Ectodermal cell (in vitro differentiated cells): Measurements from ENCODE around the gene DDX20.
"Not testable (repeated sequence)": the region's sequence is repeated elsewhere in the genome, so short reads cannot be mapped to it uniquely, and the experiment has no call there.

Experiments used
- H3K27ac ChIP-seq: 2 replicates; pipeline ENCODE4 v1.7.0; 2013; ENCODE audit warnings: mild to moderate bottlenecking, low read depth, low read length; ENCODE audit not compliant: insufficient read depth, poor library complexity, severe bottlenecking
- H3K27me3 ChIP-seq: 2 replicates; pipeline ENCODE4 v1.7.0; 2013; ENCODE audit warnings: mild to moderate bottlenecking, low read length; ENCODE audit not compliant: insufficient read depth, control insufficient read depth, poor library complexity, severe bottlenecking
- H3K36me3 ChIP-seq: one replicate; pipeline ENCODE4 v1.7.0; 2013; ENCODE audit warnings: low read length; ENCODE audit not compliant: control insufficient read depth, insufficient read depth
- H3K4me1 ChIP-seq: one replicate; pipeline ENCODE4 v1.7.0; 2013; ENCODE audit warnings: low read length; ENCODE audit not compliant: control insufficient read depth, insufficient read depth
- H3K4me3 ChIP-seq: 2 replicates; pipeline ENCODE4 v1.7.0; 2013; ENCODE audit warnings: low read depth, low read length, control low read depth; ENCODE audit not compliant: insufficient read depth
- H3K9me3 ChIP-seq: 2 replicates; pipeline ENCODE4 v1.7.0; 2013; ENCODE audit warnings: mild to moderate bottlenecking, low read length, moderate library complexity; ENCODE audit not compliant: control insufficient read depth
- WGBS, 2 experiments: methylation state at CpG; one replicate each; pipeline ENCODE4 v1.1.7; 2013; ENCODE audit warnings: missing lambda C conversion rate in 2 of 2; 5-methylcytosine and 5-hydroxymethylcytosine counted together

The DDX20 gene

DNA sequence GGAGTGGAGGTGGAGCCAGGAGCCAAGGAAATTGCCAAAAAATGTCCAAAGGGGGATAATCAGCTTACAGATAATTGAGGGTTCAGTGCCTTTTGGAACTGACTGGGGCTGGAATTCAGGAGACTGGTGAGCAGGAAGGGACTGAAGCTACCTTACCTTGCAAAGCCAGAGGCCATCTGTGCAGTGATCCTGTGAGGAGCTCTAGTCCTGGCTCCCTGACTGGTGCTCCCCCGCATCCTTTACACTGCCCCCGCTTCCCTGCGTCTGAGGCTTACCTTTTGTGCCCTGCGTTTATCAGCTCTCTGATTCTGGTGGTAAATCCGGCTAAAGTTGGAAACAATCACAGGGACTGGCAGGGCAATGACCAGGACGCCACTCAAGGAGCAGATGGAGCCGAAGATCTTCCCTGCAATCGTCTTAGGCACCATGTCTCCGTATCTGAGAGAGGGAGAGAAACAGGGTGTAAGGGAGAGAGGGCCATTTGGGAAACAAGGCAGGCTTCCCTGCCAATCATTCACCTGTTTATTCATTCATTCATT, 31.0 kb downstream of the DDX20 start:
- WGBS, 2 experiments, result 88% methylated on average over 9 of the region's 9 CpGs
- Histone ChIP-seq H3K4me1 (no peaks in the 10 kb centered on the region), H3K4me3 (no peak overlapping the region), H3K9me3 (no peaks in the 10 kb centered on the region), H3K36me3 (no peaks in the 10 kb centered on the region), H3K27me3 (no peaks in the 10 kb centered on the region), H3K27ac (no peak overlapping the region)

DNA sequence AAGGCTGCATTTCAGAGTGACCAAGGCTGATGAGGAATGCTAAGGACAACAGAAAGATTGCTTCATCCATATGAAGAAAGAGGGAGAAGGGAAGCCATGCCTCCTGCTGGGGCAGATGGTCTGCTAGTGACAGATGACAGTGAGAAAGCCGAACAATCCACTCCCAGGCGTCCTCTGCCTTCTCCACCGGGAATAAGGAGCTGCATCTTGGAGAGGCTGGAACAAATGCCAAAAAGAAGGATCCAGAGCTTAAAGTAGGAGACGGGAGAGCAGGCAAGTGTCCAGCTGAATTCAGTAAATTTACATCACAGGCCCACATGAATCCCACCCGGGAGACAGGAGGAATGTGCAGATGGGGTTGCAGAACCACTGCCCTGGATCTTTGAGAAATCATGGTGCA, 33.4 kb downstream of the DDX20 start:
- H3K4me3 ChIP-seq, result no peak overlapping the region
- H3K4me1 ChIP-seq, result no peaks in the 10 kb centered on the region
- WGBS, 2 experiments, result 82 to 83% methylated on average over 5 of the region's 5 CpGs
- H3K27ac ChIP-seq, result no peak overlapping the region
- H3K9me3 ChIP-seq, result no peaks in the 10 kb centered on the region
- no peaks in the 10 kb centered on the region for H3K27me3 ChIP-seq
- no peaks in the 10 kb centered on the region for H3K36me3 ChIP-seq

DNA sequence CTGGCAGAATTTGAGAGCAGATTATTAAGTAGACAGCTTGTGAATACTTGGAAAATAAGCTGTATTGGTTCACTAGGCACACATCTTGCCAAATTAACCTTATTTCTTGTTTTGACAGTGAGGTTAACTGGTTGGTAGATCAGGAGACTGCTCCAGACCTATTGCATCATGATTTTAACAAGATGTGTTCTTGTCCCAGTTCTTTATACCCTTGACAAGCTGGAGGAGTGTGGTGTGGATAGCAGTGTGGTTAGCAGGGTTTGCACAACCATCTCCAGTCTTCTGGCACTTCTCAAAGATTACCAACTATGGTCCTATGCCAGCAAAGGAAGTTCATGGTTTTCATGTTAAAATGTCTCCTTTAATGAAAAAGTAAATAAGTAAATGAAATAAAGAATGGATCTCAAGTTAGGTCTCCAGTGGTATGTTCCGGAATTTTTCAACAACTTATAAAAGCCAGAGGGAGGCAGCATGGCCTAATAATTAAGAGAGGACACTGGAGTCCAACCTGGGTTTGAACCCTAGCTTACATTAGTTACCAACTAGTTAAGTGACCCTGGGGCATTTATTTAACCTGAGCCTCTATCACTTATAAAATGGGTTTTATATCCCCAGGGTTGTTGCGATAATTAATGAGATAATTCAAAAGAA, 34.1 kb downstream of the DDX20 start:
- Histone ChIP-seq H3K36me3 (no peaks in the 10 kb centered on the region), H3K4me3 (no peak overlapping the region), H3K27ac (no peak overlapping the region), H3K4me1 (no peaks in the 10 kb centered on the region), H3K27me3 (no peaks in the 10 kb centered on the region), H3K9me3 (no peaks in the 10 kb centered on the region)
- 96 to 98% methylated on average over 1 to 2 of the region's 2 CpGs for WGBS, 2 experiments

GRCh38 chr1:111791776-111792175, 36.1 kb downstream of the DDX20 start:
- H3K27me3 ChIP-seq, result no peaks in the 10 kb centered on the region
- 87 to 92% methylated on average over 5 to 6 of the region's 6 CpGs for WGBS, 2 experiments
- H3K36me3 ChIP-seq, result no peaks in the 10 kb centered on the region
- H3K4me1 ChIP-seq, result no peaks in the 10 kb centered on the region
- no peak overlapping the region for H3K27ac ChIP-seq
- no peaks in the 10 kb centered on the region for H3K9me3 ChIP-seq
- H3K4me3 ChIP-seq, result no peak overlapping the region

- 73 to 74% methylated on average over 5 of the region's 5 CpGs for WGBS, 2 experiments
- Histone ChIP-seq H3K4me3 (no peak overlapping the region), H3K27ac (no peak overlapping the region), H3K9me3 (no peaks in the 10 kb centered on the region), H3K27me3 (no peaks in the 10 kb centered on the region), H3K36me3 (no peaks in the 10 kb centered on the region), H3K4me1 (no peaks in the 10 kb centered on the region)
Observed at GRCh38 chr1:111792249-111792648, 36.5 kb downstream of the DDX20 start.

DNA sequence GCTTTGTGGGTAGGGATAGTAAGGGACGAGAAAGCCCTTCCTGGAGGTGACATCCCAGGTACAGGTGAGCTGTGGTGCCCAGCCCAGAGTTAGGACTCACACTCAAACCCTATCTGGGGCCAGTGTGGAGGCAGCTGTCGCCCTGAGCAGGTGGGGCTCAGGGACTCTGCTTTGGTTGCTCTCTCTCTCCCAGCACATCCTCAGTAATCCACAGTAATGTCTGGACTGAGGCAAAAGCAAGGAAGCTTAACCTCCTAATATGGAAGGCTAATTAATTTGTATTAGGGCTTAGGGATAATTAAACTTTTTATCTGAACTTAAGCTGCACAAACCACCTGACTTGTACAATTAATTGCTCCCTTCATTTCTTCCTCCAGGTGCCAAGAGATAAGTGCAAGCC, 38.2 kb downstream of the DDX20 start:
- Histone ChIP-seq H3K27me3 (no peaks in the 10 kb centered on the region), H3K36me3 (no peaks in the 10 kb centered on the region), H3K27ac (no peak overlapping the region), H3K9me3 (no peaks in the 10 kb centered on the region), H3K4me3 (no peak overlapping the region), H3K4me1 (no peaks in the 10 kb centered on the region)
- 69 to 86% methylated on average over 2 of the region's 2 CpGs for WGBS, 2 experiments

GRCh38 chr1:111795401-111795800, 39.7 kb downstream of the DDX20 start:
- H3K4me1 ChIP-seq, result no peaks in the 10 kb centered on the region
- no peak overlapping the region for H3K27ac ChIP-seq
- H3K9me3 ChIP-seq, result no peaks in the 10 kb centered on the region
- no peaks in the 10 kb centered on the region for H3K27me3 ChIP-seq
- 85 to 87% methylated on average over 6 of the region's 6 CpGs for WGBS, 2 experiments
- H3K36me3 ChIP-seq, result no peaks in the 10 kb centered on the region
- H3K4me3 ChIP-seq, result no peak overlapping the region

DNA sequence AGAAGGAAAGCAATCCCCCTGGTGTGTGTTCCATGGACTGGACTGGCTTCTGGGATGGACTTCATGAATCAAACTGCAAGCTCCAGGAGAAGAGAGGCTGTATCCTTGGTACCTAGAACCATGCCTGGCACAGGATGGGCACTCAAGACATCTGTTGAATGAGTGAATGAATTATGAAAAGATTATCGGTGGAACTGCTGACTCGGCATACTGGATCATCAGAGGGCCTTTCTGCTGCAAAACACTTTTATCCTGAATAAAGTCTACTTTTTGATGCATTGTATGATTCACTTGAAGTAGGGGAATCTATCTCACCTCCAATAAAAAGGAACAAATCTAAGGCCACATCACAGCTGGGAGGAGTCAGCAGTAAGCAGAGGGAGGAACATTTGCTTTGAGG, 42.9 kb downstream of the DDX20 start:
- Histone ChIP-seq H3K9me3 (no peaks in the 10 kb centered on the region), H3K4me1 (peaks cover 8% of the 10 kb centered on the region), H3K36me3 (no peaks in the 10 kb centered on the region), H3K27me3 (no peaks in the 10 kb centered on the region), H3K4me3 (no peak overlapping the region), H3K27ac (no peak overlapping the region)
- WGBS, 2 experiments, result 97 to 100% methylated on average over 2 of the region's 2 CpGs

GRCh38 chr1:111799722-111800121, 44.0 kb downstream of the DDX20 start:
- peaks cover 12% of the 10 kb centered on the region for H3K4me1 ChIP-seq
- H3K36me3 ChIP-seq, H3K27me3 ChIP-seq, H3K9me3 ChIP-seq, H3K27ac ChIP-seq, H3K4me3 ChIP-seq: not testable (repeated sequence)
- WGBS, 2 experiments, result 93 to 97% methylated on average over 10 of the region's 14 CpGs

DNA sequence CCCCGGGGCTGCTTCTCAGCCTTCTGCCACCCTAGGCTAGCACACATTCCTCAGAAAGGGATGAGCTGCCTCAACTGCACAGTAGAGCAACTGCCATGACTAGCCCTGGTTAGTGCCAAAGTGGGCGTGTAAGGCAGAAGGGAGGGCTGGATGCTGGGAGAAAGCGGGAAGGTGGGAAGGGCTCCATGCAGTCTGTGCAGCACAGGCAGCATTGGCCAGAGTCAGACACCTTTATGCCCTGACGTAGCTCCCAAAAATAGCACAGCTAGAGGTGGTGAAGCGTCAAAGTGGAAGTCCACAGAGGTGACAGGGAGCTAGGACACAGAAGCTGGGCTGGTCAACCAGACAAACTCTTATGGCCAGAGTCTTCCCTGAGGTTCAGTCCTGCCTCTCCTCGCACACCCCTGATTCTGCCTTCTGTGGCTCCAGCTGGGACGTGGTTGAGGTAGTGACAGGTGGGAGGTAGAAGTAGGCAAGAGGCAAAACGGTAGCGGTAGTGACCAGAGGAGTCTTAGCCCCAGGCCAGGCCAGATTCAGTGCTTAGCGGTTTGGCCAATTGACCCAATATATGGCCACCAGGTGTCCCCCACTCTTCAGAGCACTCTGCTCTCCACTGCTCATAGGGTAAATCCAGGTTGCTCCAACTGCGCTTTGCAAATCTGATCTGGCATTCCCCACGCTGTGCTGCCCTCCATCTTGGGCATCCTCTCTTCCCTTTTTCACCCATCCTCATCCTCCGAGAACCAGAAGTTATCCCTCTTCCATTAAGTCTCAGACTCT, 45.6 kb downstream of the DDX20 start:
- no peak overlapping the region for H3K4me3 ChIP-seq
- peaks cover 14% of the 10 kb centered on the region for H3K4me1 ChIP-seq
- WGBS, 2 experiments, result 93 to 94% methylated on average over 13 of the region's 13 CpGs
- no peaks in the 10 kb centered on the region for H3K27me3 ChIP-seq
- H3K27ac ChIP-seq, result no peak overlapping the region
- H3K9me3 ChIP-seq, result no peaks in the 10 kb centered on the region
- no peaks in the 10 kb centered on the region for H3K36me3 ChIP-seq
